ENCODE results near the gene AGAP3. TPM values are rescaled to one million over a fixed set of nuclear protein-coding genes. Genes with fewer than 3 reads are reported as not detected.

AGAP3 gene
- polyA plus RNA-seq, 5 donors = 73.3 to 100 (median 95.7) TPM

DNA sequence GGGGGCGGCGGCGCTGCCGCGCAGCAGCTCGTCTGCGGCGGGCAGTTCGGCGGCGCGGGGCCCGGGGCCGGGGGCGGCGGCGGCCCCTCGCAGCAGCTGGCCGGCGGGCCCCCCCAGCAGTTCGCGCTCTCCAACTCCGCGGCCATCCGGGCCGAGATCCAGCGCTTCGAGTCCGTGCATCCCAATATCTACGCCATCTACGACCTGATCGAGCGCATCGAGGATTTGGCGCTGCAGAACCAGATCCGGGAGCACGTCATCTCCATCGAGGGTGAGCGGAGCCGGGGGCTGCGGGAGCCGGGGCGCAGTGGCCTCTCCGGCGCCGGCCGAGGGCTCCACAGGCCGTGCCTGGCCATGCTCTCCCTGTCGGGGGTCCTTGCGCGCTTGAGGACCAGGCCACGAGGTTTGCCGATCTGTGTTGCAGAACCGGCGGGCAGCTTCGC, 548 bp downstream of the AGAP3 start:
- DNase-seq = no peak

DNA sequence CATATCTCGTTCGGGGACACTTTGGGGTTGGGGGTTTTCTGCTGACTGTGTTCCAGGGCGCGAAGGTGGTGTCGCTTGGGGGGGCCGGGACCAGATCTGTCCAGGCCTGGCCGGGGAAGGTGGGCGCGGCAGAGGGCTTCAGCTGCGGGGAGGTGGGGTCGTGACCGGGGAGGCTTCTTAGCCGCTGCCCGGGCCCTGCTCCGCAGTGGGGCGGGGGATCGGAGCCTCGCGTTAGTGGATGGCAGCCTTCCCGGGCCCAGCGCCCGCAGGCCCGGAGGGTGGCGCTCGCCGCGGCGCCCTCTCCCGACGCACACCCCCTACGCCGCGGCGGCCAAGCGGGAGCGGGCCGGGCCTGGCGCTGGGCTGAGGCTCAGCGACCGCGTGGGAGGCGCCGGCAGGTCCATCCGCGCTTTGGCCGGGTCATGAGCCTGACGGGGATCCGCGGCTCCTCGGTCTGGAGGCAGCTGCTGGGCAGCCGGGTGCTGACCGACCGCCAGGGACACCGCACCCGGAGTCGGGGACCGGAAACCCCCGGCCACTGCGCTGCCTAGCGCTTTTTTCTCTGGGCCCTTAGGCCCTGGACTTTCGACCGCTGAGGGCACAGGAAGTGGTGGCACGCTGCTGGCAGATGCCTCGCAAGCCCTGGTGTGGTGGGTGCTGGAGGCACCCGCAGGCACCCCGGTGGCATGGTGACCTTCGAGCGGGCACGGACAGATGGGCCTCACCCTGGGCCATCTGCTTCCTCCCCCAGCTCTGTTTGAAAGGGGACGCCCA, 1.2 kb downstream of the AGAP3 start:
- peak; percentile 58 to 61 for DNase-seq

DNA sequence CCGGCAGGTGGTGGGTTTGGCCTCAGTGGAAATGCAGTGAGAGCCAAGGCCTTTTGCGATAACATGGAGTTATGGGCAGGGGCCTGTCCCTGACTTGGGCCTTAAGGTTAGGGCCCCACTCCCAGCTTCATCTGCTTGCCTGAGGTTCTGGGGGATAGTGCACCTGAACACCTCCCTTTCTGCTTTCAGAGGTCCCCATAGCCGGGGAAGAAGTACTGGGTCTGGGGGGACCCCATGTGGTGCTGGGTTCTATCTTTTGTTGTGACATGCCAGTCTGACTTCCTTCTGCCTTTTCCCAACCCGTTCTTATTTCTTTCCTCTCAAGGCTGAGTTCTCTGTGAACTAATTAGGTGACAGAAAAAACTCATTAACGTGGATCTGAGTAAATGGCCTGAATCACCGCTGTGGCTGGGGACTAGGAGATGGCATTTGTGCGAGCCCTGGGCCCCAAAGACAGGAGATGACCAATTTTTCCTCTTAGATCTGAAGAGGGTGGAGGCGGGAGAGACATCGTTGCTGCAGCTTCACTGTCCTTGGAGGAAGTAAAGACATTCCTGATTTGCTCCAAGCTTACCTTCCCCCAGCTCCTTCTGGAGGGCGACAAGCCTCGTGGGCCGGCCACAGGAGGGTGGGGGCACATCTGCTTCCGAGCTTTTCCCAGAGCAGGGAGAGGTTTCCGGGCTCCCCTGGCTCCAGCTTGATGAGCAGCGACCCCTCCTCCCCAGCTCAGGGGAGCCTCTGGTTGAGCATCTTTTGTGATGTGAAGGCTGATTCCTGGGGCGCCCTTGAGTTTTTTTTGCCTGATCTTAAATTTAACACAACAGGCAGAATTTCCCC, 2.0 kb downstream of the AGAP3 start:
- no peak for DNase-seq

DNA sequence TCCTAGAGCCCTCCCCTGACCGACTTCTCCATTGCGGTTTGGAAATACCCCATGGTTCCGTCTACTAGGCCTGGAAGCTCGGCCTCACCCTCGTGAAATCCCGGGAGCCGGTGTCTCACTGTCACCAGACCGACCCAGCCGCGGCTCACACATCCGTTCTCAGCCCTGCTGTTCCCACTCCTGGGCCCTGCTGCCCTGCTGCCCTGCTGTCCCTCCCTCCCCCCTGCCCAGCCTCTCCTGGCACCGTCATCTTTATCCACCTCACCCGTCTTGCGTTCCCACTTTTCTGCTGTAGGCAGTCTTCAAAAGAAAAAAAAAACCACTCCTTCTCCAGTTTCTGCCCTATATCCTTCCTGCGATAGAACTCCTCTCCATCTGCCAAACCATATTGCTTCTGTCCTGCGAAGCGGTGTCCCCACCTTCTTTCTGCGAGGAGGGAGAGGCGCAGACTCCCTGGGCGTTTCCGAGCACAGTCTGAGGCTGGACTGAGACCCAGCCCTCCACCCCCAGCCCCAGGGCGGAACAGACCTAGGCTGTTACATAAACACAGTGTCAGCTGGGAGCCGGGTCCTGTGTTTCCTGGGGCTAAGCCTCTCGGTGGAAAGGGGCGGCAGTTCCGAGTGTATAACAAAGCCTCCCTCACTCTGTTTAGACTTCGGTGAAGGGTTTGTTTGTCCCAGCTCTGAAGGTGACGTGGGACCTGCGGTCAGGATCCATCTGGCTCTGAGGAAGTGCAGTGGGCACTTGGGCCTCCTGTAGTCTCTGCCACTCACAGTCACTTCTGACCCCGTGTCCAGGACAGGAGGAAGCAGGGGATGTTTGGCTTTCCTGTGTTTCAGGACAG, 2.8 kb downstream of the AGAP3 start:
- peak in 1 of 2 donors; percentile 55 for DNase-seq

DNA sequence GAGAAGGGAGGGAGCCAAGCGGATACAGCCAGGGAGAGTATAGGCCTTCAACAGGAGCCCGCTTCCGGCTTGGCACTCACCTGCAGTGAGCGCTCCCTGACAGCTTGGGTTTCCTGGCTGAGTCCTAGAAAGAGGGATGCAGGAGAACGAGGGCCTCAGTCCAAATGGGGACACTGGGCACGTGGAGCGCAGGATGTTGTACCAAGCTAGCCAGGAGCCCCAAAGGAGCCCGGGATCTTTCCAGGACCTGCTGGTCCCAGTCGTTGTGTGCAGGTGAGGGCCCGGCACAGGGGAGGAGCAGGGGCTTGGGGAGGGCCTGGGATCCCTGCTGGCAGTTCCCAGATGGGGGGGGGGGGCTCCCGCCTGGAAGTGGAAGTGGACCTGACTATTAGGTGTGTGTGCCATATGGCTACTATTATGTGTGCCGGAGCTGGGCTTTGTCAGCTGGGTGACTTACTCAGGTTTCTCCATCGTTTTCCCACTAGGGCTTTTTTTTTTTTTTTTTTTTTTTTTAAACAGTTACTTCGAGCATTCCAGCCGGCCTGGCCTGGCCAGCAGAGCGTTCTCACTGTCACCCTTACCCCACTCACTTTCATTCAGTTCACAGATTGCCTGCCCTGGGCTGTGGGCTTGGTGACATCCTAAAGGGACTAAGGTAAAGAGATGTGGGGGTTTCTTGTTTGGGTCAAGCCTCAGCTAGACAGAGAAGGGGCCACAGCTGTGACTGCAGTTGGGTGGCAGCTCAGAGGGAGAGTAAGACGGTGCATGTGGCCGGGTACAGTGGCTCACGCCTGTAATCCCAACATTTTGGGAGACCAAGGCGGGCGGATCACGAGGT, 3.8 kb downstream of the AGAP3 start:
- no peak for DNase-seq

DNA sequence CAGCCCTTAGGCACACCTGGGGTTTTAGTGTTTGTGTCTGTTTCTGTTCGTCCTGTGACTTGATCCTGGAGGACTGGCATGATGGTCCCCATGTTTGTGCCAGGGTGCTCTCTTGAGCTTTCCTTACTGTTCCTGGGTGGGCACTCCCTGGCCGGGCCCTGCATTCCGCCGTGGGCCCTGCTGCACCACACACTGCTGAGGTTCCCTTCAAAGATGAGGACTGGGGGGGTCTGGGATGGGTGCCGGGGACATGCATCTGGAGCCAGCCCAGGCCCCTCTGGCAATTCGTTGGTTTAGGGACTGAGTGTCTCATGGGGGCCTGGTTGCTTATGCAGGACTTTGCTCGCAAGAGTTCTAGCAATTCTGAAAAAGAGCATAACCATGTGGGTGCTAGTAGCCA, 4.7 kb downstream of the AGAP3 start:
- DNase-seq = no peak

DNA sequence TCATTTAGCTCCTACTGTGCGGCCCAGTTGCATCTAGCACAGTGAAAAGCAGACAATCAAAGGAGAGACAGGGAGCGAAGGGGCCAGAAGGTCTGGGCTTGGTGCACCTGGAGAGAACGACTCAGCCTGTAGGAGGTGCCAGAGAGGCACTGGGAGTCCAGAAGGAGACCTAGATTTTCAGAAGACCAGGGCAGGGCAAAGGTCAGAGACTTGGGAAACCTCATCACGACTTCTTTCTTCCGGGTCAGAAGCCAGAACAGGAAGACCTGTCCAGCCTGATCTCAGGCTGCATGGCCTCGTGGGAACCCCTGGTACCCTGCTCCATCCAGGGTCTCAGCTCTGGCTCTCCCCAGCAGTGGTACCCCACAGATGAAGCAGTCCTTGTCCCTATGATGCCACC, 5.2 kb downstream of the AGAP3 start:
- DNase-seq = no peak

DNA sequence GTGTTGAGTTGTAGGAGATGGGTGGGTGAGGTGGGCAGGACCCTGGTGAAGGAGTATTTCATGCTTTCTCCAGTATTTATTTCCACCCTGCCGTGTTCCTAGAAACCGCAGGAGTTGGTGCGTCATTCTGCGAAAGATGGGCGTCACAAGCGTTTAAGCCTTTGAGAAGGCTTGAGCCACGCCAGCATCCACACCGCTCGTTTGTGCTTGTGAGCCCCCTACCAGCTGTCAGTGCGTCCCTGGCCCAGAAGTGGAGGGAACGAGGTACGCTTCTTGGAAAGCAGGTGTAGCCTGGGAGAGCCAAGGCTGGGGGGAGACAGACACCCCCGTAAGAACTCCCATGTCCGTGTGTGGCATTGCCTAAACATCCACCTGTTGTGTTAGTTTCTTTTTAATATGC, 5.7 kb downstream of the AGAP3 start:
- DNase-seq = no peak

DNA sequence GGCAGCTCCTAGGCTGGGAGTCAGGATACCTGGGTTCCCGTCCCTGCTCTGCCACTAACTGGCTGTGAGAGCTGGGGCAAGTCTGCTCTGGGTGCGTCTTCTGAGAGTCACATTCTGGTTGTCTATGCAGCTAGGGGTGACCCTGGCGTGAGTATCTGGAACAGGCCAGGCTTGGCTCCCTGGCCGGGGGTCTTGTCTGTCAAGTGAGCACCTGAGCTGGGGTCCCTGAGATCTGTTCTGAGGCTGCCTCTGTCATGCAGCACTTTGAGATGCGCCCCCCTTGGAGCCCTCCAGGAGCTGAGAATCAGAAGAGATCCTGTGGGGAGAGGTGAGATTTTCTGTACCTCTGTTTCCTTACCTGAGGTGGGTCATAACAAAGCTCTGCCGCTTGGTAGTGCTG, 7.5 kb downstream of the AGAP3 start:
- DNase-seq = no peak

DNA sequence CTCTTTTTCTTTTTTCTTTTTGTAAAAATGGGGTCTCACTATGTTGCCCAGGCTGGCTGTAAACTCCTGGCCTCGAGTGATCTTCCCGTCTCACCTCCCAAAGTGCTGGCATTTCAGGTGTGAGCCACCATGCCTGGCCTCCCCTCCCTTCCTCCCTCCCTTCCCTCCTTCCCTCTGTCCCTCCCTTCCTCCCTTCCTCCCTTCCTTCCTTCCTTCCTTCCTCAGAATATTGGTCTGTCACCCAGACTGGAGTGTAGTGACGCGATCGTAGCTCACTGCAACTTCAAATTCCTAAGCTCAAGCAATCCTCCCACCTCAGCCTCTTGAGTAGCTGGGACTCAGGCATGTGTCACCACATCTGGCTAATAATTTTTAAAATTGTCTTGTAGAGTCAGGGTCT, 8.4 kb downstream of the AGAP3 start:
- no peak for DNase-seq

DNA sequence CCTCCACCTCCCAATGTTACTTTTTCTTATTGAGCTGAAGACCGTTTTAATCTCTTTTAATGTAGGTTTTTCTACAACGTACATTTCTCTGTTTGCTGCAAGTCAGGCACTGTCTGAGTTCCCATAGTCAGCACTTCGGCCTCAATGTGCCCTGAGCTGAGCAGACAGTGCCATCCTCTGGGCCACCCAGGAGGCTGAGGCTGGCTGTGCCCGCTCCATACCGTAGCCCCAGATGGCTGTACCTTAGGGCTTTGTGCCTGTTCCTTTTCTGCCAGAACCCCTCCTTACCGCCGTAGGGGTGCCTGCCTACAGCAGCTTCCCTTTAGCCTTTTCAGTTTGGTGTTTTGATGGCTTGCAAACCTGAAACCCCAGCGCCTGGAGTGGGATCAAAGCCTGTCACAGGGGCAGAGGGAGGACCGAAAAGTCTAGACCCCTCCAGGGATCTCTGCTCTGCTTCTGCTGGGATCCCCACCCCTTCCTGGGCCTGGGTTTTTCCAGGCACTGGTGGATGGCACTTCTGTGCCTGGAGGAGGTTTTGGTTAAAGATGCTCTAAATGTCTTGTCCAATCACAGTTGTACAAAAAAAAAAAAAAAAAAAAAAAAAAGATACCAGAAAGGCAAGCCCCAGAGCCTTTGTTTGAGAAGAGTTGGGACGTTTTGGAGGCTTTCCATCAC, 9.0 kb downstream of the AGAP3 start:
- no peak for DNase-seq

DNA sequence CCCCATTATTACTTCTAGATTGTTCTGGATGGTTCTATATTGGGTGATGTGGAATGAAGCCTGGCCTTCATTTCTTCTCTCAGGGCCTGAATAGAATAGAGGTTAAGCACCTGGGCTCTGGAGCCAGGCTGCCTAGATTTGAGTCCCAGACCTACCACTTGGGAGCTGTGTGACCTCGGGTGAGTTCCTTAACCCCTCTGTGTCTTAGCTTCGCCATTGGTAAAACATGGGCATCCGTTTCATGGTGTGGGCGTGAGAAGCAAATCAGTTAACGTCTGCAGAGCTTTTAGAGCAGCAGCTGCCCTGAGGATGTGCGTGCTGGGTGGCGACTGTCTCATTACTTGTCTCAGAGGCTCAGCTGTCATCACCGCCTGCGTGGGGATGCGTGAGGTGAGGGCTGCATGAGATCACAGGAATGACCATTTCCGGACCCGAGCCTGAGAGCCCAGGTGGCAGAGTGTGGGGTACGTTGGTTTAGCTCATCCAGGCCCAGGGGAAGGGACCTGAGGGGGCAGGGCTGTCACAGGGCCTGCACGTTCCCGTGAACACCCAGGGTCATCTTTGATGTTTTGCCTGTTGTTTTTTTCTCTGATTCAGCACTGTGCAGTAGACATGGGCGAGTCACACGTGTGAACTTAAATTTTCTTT, 9.7 kb downstream of the AGAP3 start:
- no peak for DNase-seq

DNA sequence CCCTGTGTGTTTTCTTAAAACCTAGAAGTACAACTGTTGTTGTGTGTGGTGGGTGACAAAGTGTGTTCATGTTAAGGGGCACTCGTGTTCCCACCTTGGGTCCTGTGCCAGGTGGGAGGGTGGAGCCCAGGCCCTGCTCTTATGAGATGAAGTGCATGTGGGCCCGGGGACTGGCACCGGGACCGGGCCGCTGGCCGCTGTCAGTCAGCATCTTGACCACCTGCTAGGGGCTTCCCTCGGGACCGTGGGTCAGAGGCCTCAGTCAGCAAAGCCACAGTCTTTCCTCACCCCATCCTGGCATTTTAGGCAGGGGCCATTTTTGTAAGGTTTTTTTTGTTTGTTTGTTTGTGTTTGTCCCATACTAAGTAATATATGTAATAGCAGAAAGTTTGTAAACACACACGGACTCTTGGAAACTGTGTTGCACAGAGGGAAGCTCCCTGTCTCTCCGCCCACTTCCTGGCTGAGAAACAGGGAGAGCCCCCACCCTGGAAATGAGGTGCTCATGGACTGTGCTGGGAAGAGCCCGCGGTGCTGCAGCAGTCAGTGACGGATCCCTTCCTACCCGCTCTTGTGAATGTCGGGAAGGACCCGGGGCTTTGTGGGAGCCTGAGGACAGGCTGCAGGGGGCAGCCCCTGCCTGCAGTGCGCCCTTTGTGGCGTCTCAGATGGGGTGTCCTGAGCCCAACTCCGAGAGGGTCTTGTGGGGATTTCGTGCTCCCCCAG, 13.4 kb downstream of the AGAP3 start:
- no peak for DNase-seq

DNA sequence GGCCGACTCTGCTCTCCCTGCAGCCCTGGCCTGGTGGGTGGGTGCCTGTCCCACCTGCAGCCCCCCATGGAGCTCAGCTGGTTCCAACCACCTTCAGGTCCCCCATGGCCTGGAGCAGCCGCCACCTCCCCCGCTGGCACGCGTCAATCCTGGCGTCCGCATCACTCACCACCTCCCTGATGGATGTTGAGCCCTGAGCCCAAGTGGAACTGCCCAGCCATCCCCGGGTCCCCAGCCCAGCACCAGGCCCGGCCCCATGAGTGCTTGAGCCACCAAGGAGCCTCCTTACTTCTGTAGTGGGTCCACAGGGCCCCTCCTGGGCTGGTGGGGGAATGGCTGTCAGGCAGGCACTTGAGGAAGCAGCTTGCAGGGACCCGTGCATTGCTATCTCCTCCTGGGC, 14.6 kb downstream of the AGAP3 start:
- no peak for DNase-seq

DNA sequence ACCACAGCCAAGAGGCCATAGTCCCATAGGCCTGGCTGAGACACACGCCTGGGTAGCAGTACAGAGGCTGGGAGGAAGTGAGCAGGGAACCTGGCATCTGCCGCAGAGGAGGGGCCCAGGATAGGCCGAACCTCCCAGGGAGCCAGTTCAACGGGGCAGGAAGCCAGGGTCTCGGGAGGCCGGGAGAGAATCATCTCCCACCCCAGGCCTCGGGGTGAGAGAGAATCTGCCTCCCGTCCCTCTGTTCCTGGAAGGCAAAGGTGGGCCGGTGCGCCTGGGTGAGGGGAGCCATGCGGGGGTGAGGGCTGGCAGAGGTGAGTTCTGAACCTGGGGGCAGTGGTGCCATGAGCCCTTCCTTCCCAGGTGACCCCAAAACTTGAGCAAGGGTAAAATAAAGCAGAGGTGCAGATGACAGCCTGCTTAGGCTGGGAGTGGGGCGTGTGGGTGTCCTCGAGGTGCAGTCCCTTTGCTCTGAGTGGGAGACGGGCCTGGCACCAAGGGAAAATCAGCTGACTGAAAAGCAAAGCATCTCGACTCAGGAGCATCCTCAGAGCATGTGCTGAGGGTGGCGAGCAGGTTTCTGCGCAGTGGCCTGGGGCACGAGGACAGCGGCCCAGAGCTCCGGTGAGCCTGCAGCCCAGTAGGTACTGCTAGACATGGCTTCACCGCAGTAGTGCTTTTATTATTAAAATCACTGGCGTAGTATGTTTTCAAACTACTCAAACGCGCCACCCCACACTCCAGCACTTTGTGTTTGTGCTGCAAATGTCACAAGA, 15.5 kb downstream of the AGAP3 start:
- DNase-seq = no peak

DNA sequence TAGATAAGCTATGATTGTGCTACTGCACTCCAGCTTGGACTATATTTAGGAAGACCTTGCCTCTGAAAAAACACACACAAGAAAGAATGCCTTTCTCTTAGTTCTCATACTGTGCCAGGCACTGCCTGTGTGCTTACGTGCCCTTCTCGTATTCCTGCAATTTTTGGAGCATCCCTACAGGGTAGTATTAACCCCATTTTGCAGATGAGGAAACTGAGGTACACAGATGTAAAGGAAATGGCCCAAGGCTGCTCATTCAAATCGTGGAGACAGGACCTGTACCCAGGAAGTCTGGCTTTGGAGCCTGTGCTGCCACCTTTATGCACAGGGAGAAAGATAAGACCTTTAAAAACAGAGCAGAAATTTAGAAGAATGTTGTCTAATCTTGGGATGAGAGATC, 16.7 kb downstream of the AGAP3 start:
- DNase-seq = no peak

DNA sequence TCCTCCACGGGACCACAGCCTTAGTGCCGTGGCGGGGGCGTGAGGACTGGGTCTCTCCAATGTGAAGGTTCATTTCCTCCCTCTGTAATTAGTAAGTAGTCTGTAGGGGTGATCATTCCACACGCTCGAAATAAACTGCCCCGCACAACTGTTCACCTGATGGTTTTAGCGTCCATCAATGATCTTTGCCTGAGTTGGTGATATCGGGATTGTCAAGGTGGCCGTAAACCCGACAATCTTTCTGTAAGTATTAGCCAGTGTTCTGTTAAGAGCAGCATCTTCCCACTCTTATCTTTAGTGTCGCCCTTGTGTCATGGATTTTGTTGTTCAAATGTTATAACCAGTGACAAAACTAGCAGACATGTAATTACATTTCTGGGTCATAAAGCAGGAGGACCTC, 17.7 kb downstream of the AGAP3 start:
- DNase-seq = no peak

DNA sequence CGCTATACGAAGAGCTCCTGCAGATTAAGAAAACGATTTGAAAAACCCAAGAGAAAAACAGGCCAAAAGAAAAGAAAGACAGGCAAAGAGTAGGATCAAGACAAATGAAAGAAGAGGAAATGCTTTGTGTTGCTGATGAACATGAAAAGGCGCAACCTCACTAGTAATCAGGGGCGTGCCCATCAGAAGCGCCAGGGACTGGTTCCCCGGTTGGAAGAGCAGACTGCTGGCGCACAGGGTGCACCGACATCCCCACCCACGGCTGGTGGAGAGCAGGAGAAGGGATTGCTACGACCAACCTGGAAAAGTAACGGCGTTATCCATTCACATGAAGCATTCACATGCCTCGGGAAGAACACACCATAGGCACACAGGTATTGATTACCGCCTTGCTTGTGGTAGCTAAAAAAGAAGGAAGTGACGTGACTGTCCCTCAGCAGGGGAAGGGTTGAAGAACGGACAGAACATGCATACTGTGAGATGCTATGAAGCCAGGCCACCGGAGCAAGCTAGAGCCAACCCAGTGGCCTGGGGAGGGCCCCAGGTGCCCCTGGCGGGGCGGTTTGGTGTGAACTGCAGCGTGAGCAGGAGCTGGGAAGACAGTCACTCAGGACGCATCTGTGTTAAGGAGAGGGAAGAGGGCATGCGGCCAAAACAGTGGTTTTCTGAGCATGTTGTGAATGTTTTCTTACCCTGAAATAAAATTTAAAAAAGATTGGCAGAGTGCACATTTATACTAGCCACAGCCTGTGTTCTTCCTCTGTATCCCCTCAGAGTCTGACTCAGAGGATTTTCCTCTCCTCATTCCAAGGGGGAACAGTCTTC, 18.3 kb downstream of the AGAP3 start:
- no peak for DNase-seq
